ENCODE data around the gene TMEM151B.

Gene TMEM151B

DNA sequence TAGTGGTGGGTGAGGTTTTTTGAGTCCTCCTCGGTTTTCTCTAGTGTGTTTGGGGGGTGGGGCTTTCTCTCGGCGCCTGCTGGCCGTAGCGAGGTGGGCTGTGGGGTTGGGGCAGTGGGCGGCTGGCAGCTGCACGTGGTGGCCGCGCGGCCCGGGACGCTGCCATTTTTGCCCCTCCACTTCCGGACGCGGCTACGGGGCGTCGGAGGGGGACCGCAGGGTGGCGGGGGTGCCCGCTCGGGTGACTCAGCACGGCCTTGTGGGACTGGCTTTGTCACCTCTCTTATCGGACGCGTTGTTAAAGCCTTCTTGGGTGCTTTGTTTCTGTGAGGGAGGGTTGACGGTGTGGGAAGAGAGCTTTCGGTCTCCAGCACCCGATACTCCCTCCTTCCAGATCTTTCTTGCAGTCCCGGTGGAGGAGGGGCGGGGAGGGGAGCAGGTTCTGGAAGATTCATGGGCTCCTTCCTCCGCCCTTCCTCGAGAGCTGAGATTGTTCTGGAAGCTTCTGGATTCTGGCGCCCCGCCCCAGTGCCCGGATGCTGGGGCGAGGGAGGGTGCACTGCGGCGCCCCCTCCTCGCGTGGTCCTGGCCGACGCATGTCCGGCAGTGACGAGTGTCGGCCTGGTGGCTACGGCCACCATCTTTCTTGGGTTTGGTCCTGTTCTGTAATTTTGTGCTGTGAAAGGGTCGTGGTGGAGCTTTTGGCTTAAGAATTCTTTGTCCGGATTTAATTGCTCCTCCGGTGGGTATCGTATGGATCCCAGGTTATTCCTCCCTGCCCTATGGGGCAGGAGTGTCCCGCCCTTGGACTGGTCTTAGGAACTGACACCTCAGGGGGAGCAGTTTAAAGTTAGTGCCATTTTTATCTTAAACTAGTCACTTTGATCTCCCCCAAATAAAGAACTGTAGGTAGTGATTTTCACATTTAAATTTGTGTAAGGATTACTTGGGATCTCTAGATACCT, 22.6 kb upstream of the TMEM151B start:
- DNase-seq (ENCODE audit: low spot score), result no peak
- TF ChIP-seq, protein P1, sequence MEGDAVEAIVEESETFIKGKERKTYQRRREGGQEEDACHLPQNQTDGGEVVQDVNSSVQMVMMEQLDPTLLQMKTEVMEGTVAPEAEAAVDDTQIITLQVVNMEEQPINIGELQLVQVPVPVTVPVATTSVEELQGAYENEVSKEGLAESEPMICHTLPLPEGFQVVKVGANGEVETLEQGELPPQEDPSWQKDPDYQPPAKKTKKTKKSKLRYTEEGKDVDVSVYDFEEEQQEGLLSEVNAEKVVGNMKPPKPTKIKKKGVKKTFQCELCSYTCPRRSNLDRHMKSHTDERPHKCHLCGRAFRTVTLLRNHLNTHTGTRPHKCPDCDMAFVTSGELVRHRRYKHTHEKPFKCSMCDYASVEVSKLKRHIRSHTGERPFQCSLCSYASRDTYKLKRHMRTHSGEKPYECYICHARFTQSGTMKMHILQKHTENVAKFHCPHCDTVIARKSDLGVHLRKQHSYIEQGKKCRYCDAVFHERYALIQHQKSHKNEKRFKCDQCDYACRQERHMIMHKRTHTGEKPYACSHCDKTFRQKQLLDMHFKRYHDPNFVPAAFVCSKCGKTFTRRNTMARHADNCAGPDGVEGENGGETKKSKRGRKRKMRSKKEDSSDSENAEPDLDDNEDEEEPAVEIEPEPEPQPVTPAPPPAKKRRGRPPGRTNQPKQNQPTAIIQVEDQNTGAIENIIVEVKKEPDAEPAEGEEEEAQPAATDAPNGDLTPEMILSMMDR (IDR thresholded peaks at IDR 0.05; ENCODE audit: borderline replicate concordance, control extremely low read depth, extremely low read depth, insufficient read depth, missing control alignments), result no peak
- in situ Hi-C loops (cut with MboI; ENCODE audit: low sequenced_read_pairs, unreplicated experiment), result no loop called here

DNA sequence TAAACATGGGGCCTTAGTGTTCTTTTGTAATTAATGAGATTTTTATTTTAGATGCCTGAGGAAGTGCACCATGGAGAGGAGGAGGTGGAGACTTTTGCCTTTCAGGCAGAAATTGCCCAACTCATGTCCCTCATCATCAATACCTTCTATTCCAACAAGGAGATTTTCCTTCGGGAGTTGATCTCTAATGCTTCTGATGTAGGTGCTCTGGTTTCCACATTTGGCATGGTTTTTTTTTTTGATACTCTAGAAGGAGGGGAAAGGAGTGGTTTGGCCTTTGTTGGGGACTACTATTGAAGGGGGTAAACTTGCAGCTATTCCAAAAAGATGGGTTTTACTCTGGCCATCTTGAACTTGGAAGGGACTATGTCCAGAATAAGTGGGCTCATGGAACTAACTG, 21.7 kb upstream of the TMEM151B start:
- TF ChIP-seq, protein P1 (IDR thresholded peaks at IDR 0.05; ENCODE audit: borderline replicate concordance, control extremely low read depth, extremely low read depth, insufficient read depth, missing control alignments), result no peak
- in situ Hi-C loops (cut with MboI; ENCODE audit: low sequenced_read_pairs, unreplicated experiment), result no loop called here
- no peak for DNase-seq (ENCODE audit: low spot score)

DNA sequence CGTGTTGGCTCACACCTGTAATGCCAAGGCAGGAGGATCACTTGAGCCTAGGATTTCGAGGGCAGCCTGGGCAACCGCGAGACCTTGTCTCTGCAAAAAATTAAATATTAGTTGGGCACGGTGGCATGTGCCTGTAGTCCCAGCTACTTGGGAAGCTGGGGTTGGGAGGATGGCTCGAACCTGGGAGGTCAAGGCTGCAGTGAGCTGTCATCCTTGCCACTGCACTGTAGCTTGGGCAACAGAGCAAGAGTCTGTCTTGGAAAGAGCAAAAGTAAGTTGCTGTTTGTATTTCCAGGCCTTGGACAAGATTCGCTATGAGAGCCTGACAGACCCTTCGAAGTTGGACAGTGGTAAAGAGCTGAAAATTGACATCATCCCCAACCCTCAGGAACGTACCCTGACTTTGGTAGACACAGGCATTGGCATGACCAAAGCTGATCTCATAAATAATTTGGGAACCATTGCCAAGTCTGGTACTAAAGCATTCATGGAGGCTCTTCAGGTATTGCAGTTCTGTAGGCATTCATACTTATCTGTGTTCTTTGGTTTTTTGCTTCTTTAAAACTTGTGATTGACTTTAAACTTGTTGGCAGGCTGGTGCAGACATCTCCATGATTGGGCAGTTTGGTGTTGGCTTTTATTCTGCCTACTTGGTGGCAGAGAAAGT, 21.0 kb upstream of the TMEM151B start:
- in situ Hi-C loops (cut with MboI; ENCODE audit: low sequenced_read_pairs, unreplicated experiment), result no loop called here
- DNase-seq (ENCODE audit: low spot score), result no peak
- TF ChIP-seq, protein P1 (IDR thresholded peaks at IDR 0.05; ENCODE audit: borderline replicate concordance, control extremely low read depth, extremely low read depth, insufficient read depth, missing control alignments), result no peak

DNA sequence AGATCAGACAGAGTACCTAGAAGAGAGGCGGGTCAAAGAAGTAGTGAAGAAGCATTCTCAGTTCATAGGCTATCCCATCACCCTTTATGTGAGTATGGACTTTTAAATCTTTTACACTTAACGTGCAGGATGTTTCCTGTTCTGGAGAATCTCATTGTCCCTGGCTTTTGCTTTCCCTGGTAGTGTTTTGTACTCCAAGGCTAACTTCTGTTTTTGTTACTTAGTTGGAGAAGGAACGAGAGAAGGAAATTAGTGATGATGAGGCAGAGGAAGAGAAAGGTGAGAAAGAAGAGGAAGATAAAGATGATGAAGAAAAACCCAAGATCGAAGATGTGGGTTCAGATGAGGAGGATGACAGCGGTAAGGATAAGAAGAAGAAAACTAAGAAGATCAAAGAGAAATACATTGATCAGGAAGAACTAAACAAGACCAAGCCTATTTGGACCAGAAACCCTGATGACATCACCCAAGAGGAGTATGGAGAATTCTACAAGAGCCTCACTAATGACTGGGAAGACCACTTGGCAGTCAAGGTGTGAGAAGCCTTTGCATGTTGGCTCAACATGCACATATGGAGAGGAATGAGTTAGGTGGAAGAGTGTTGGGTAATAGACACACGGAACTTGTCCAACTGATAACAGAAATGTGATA, 20.1 kb upstream of the TMEM151B start:
- in situ Hi-C loops (cut with MboI; ENCODE audit: low sequenced_read_pairs, unreplicated experiment), result no loop called here
- TF ChIP-seq, protein P1 (IDR thresholded peaks at IDR 0.05; ENCODE audit: borderline replicate concordance, control extremely low read depth, extremely low read depth, insufficient read depth, missing control alignments), result no peak
- no peak for DNase-seq (ENCODE audit: low spot score)

DNA sequence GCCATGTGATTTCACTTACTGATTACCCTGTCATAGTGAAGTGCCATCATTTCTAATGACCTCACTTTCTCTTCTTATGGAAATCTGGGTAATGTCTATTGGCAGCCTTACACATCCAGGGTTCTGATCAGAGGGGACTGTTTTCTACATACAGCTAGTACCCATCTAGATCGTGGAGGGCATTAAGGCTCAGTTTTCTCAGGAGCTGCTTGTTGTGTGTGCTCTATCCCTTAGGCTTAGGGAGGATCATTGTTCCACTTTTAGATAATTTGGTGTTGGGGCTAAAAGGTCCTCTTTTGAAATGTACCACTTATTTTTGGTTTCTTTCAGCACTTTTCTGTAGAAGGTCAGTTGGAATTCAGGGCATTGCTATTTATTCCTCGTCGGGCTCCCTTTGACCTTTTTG, 19.5 kb upstream of the TMEM151B start:
- in situ Hi-C loops (cut with MboI; ENCODE audit: low sequenced_read_pairs, unreplicated experiment), result no loop called here
- TF ChIP-seq, protein P1 (IDR thresholded peaks at IDR 0.05; ENCODE audit: borderline replicate concordance, control extremely low read depth, extremely low read depth, insufficient read depth, missing control alignments), result no peak
- DNase-seq (ENCODE audit: low spot score), result no peak

All from GM13976 (cell line).